ENCODE data around the gene DCTN3.

- TF ChIP-seq POLR2A (IDR thresholded peaks at IDR 0.05; ENCODE audit: low read depth, low read length) (no peak), POLR2AphosphoS5 (IDR thresholded peaks at IDR 0.05; ENCODE audit: low read depth, low read length) (no peak)
Measured at GRCh38 chr9:34652602-34653000, 32.3 kb upstream of the DCTN3 start.

Data from GM12892 (cell line).